Measurements from ENCODE around the gene DCDC1.
A peak's percentile ranks its signal among the peaks of the same experiment; 100 is the strongest.
"Not testable (repeated sequence)": the region's sequence is repeated elsewhere in the genome, so short reads cannot be mapped to it uniquely, and the experiment has no call there.

Gene DCDC1

GRCh38 chr11:31325160-31325559 is 44.4 kb downstream of the DCDC1 start:
- DNase-seq: no peak

DNA sequence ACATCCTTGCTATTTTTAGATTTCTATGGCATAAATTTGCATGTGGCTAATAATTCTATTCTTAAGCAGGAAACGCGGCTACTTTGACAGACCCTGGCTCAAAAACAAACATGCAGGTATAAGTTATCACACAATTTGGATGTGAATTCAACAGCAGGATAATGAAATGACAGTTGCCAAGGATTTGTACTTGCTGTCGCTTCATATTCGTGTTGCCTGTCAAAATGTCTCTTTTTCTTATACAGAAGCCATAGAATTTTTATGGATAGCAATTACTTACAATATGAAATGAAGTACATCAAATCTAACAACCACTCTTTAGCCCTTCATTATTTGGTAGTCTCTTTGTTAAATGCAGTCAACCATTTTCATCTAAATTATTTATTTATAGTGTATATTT is 46.4 kb downstream of the DCDC1 start:
- DNase-seq: no peak

DNA sequence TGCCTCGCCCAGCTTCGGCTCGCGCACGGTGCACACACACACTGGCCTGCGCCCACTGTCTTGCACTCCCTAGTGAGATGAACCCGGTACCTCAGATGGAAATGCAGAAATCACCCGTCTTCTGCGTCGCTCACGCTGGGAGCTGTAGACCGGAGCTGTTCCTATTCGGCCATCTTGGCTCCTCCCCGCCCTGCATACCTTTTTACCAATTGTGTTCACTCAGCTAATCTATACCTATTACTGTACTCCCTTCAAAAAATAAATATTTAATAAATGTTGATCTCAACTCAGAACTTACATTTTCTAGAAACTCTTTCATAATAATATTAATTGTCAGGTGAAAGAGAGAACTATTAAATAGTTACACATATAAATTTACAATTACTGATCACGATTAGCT is 48.0 kb downstream of the DCDC1 start:
- DNase-seq: not testable (repeated sequence)

DNA sequence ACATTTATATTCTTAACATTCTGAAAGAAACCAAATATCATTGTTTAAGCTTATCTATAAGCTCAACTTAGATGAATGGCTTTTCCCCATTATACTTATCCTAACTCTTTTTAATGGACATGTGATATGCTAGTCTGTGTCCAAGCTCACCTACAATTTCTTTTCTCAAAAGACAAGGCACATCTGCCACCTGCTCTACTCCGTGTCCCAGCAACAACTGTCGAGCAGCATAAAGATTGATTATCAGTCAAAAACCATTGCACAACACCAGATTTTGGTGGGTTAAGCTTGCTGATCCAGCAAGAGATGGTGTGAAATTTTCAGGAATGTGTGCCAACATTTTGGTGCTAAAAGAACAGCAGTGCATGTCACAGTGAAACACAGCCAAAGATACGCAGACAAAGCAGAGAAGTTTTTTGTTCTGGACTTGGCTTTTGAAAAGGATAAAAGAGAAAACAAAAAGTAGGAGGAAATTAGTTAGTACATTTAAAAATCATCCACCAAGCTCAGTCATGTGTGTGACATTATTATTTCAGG is 65.8 kb downstream of the DCDC1 start:
- no peak for DNase-seq

DNA sequence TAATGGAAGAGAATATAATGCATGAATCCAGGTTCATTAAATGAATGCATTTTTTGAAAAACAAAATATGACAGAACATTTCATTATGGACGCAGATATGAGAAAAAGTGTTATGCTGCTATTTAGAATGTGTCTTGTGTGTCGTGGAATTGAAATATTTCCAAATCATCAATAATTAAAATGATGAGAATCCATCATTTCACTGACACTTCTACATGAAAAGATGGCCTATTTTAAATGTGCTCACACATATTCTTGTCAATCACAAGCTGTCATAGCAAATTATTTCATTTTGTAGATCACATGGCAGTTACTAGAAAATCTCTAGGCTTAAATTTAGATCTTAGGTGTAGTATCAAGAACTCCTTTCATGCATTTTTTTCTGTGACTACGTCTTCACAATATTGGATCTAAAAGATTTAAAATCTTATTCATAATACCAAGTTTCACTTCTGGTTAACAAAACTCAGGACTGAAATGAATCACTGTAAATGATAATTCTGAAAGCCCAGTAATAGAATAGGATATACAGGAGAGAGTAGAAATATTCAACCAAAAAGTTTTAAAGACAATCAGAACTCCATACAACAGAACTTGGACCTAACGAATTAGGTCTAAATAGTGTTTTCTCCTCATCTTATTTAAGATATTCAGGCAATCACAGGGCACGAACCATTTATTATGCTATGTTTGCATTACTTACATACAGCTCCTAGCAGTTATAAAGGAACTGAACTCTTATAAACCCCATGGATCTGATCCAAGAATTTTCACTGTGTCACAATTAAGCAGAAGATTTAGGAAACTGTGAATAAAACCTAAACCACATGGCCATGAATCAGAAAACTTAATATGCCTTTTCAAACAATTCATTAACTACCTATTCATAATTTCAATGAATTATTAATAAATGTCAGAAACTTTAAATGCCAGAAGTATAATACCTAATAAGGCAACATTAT is 67.7 kb downstream of the DCDC1 start:
- DNase-seq: no peak

GRCh38 chr11:31295308-31295707 is 74.2 kb downstream of the DCDC1 start:
- no peak for DNase-seq

- not testable (repeated sequence) for DNase-seq
Observed at GRCh38 chr11:31273527-31273926, 96.0 kb downstream of the DCDC1 start.

DNA sequence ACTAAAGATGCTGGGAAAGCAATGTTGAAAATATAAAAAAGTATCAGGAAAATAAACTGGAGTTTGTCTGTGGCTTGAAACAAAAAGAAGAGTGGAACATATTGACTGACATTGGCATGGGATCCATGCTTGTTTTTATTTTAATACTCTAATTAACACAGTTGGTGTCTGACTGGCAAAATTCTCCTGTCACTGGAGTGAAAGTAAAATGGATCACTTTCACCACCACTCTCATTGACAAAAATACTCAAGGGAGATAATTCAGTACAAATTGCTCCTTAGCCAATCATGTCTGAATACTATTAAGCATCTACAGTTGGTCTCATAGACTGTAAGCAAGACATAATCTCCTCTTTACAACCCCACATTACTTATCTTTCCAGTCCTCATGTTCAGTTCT is 101.8 kb downstream of the DCDC1 start:
- no peak for DNase-seq

GRCh38 chr11:31264834-31265233 is 104.7 kb downstream of the DCDC1 start:
- no peak for DNase-seq

DNA sequence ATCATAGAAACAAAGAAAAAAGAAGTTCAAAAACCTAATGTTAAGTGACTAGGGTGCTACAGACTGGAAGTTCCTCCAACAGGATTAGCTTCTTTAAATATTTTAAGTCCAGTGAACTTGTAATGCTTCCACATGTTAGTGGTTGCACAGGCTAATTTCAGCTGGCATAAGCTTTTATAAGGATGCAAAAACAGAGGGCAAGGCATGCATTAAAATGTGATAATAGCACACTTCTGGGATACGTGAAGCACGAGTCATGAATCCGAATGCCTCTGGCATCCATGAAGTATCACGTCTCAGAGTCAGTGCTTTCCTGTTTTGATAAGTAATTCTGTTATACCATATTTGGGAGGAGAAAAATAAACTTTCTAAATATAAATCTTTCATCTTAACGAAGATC is 106.8 kb downstream of the DCDC1 start:
- DNase-seq: no peak

DNA sequence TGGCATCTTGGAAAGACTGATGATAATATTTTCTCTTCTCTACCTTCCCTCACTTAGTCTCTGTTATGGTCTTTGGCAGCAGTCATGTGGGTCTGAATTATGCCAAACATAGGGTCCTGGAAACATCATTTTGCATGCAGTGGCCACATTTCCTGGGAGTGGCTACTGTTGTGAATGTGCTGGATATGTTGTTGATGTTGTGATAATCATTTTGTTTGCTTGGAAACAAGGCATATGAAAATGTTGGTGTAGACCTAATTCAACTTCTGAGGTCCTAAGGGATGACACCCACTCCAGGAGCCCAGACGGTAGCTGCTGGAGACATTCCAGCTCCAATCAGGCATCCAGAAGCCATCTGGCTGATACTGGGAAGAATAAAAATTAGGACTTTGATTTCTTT is 109.7 kb downstream of the DCDC1 start:
- no peak for DNase-seq

- no peak for DNase-seq
Observed at GRCh38 chr11:31254415-31254814, 115.1 kb downstream of the DCDC1 start.

- DNase-seq: no peak
Observed at GRCh38 chr11:31248768-31249167, 120.8 kb downstream of the DCDC1 start.

DNA sequence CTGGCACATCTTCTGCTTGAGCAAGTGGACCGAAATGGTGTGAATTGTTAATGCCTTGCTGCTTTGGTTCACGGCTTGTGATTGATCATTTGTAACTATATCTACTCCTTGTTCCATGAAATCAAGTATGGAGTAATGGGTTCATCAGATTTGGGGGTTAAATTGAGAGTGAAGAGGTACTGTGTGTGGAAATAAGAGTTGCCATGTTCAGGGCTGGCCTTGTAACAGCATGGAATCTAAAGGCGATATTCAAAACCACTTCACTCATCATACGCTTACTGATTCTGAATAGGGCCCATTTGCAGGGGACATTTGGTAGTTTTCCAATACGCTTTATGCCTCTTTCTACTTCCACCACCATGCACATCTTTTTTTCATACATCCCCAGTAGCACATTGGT is 122.2 kb downstream of the DCDC1 start:
- DNase-seq: no peak

- DNase-seq: no peak
Observed at GRCh38 chr11:31246451-31247165, 122.9 kb downstream of the DCDC1 start.

GRCh38 chr11:31243706-31244105 is 125.8 kb downstream of the DCDC1 start:
- no peak for DNase-seq

- peak; percentile 0 to 28 for DNase-seq
Observed at GRCh38 chr11:31240340-31240904, 129.1 kb downstream of the DCDC1 start.

GRCh38 chr11:31237819-31238760 is 131.4 kb downstream of the DCDC1 start:
- no peak for DNase-seq

GRCh38 chr11:31236143-31236542 is 133.4 kb downstream of the DCDC1 start:
- no peak for DNase-seq

DNA sequence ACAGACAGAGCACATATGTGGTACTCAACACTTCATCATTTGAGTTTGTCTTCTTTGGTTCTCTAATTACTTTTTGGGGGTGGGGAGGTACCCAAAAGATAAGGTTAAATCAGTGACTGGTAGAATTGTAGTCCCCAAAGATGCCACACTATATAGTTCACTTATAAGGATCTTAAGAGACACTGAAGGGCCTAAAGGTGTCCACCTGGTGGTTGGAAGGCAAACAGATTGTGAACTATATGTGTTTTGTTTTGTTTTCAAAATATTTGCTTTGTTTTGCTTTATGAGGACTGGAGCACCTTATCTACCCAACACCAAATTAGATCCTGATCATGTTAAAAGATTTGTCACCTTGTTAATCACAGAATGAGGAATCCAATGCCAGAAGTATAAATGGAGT is 136.1 kb downstream of the DCDC1 start:
- no peak for DNase-seq

DNA sequence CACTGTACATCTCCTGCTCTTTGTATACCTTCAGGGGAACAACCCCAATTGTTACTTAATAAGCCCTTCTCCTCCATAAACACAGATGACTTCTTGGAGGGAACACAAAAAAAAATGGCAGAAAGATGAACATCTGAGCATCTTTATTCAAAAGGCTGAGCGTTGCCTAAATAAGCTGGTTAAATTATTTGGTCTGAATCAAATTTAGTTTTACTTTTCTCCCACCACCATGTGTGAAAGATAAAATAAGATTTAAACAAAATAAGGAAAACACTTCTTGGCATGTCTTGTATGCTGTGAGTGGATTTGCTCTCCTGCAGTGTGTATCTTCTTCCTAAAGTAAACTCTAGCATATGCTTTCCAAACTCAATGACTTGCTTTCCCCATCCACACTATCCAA is 137.9 kb downstream of the DCDC1 start:
- no peak for DNase-seq

- DNase-seq: no peak
Observed at GRCh38 chr11:31218847-31219246, 150.7 kb downstream of the DCDC1 start.

Measured in CD4-positive, alpha-beta T cell treated with Interleukin-1 beta for 1 hour (primary cell).